ENCODE measurements around the gene MORN5. TPM values are rescaled to one million over a fixed set of nuclear protein-coding genes. Genes with fewer than 3 reads are reported as not detected.

The MORN5 gene
- total RNA-seq, 1 donor: 0.36 TPM

GRCh38 chr9:122122468-122122867 lies 37.2 kb upstream of the MORN5 start:
- TF ChIP-seq, protein P1, sequence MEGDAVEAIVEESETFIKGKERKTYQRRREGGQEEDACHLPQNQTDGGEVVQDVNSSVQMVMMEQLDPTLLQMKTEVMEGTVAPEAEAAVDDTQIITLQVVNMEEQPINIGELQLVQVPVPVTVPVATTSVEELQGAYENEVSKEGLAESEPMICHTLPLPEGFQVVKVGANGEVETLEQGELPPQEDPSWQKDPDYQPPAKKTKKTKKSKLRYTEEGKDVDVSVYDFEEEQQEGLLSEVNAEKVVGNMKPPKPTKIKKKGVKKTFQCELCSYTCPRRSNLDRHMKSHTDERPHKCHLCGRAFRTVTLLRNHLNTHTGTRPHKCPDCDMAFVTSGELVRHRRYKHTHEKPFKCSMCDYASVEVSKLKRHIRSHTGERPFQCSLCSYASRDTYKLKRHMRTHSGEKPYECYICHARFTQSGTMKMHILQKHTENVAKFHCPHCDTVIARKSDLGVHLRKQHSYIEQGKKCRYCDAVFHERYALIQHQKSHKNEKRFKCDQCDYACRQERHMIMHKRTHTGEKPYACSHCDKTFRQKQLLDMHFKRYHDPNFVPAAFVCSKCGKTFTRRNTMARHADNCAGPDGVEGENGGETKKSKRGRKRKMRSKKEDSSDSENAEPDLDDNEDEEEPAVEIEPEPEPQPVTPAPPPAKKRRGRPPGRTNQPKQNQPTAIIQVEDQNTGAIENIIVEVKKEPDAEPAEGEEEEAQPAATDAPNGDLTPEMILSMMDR (IDR thresholded peaks at IDR 0.05; ENCODE audit: extremely low read depth, low read depth, low read length): no peak
- no peak overlapping the region for H2AFZ ChIP-seq (ENCODE audit: low read length)
- DNase-seq (ENCODE audit: insufficient read length, low spot score, missing footprints): peak; percentile 74
- H4K20me1 ChIP-seq (ENCODE audit: insufficient read depth, low read length): no peaks in the 10 kb centered on the region
- peaks cover 13% of the 10 kb centered on the region for H3K4me1 ChIP-seq (ENCODE audit: insufficient read depth, low read length)
- H3K4me3 ChIP-seq (ENCODE audit: insufficient read depth, low read length): no peak overlapping the region
- H3K27ac ChIP-seq (ENCODE audit: low read depth, low read length): no peak overlapping the region
- no peaks in the 10 kb centered on the region for H3K79me2 ChIP-seq (ENCODE audit: insufficient read depth, low read length)
- no peaks in the 10 kb centered on the region for H3K9me3 ChIP-seq (ENCODE audit: low read depth, low read length)
- H3K27me3 ChIP-seq (ENCODE audit: insufficient read depth, low read length): no peaks in the 10 kb centered on the region
- no peaks in the 10 kb centered on the region for H3K36me3 ChIP-seq (ENCODE audit: insufficient read depth, low read length)
- no peak overlapping the region for H3K4me2 ChIP-seq (ENCODE audit: insufficient read depth, low read length)

- peak; percentile 98 for DNase-seq (ENCODE audit: insufficient read length, low spot score, missing footprints)
- no peak overlapping the region for H2AFZ ChIP-seq (ENCODE audit: low read length)
- H3K27ac ChIP-seq (ENCODE audit: low read depth, low read length): no peak overlapping the region
- H3K27me3 ChIP-seq (ENCODE audit: insufficient read depth, low read length): no peaks in the 10 kb centered on the region
- H3K4me3 ChIP-seq (ENCODE audit: insufficient read depth, low read length): no peak overlapping the region
- no peaks in the 10 kb centered on the region for H4K20me1 ChIP-seq (ENCODE audit: insufficient read depth, low read length)
- no peaks in the 10 kb centered on the region for H3K36me3 ChIP-seq (ENCODE audit: insufficient read depth, low read length)
- H3K79me2 ChIP-seq (ENCODE audit: insufficient read depth, low read length): no peaks in the 10 kb centered on the region
- TF ChIP-seq, protein P1 (IDR thresholded peaks at IDR 0.05; ENCODE audit: extremely low read depth, low read depth, low read length): peak; percentile 100
- H3K4me1 ChIP-seq (ENCODE audit: insufficient read depth, low read length): peaks cover 13% of the 10 kb centered on the region
- H3K4me2 ChIP-seq (ENCODE audit: insufficient read depth, low read length): no peak overlapping the region
- no peaks in the 10 kb centered on the region for H3K9me3 ChIP-seq (ENCODE audit: low read depth, low read length)
Measured at GRCh38 chr9:122122903-122123632, 36.6 kb upstream of the MORN5 start.

GRCh38 chr9:122124048-122124447 lies 35.7 kb upstream of the MORN5 start:
- TF ChIP-seq, protein P1 (IDR thresholded peaks at IDR 0.05; ENCODE audit: extremely low read depth, low read depth, low read length): no peak
- Histone ChIP-seq H3K79me2 (ENCODE audit: insufficient read depth, low read length) (no peaks in the 10 kb centered on the region), H3K9me3 (ENCODE audit: low read depth, low read length) (no peaks in the 10 kb centered on the region), H4K20me1 (ENCODE audit: insufficient read depth, low read length) (no peaks in the 10 kb centered on the region), H3K27ac (ENCODE audit: low read depth, low read length) (no peak overlapping the region), H3K4me3 (ENCODE audit: insufficient read depth, low read length) (no peak overlapping the region), H3K4me2 (ENCODE audit: insufficient read depth, low read length) (no peak overlapping the region), H3K4me1 (ENCODE audit: insufficient read depth, low read length) (peaks cover 13% of the 10 kb centered on the region), H3K27me3 (ENCODE audit: insufficient read depth, low read length) (no peaks in the 10 kb centered on the region), H2AFZ (ENCODE audit: low read length) (no peak overlapping the region), H3K36me3 (ENCODE audit: insufficient read depth, low read length) (no peaks in the 10 kb centered on the region)
- peak; percentile 65 for DNase-seq (ENCODE audit: insufficient read length, low spot score, missing footprints)

DNA sequence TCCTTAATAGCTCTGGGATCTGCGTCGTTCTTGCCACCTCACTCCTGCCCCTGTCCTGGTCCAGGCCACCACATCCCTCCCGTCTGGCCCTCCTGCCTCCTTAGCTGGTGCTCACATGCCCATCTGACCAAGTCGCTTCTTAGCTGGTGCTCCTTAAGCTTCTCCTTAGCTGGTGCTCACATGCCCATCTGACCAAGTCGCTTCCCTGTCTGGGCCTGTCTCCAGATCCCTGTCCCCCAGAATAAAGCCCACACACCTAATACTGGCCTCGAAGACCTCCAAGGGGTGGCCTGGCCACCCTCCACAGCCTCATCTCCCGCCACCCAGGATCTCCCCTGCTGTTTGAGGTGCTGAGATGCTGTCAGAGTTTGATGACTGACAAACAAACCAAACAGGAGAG lies 35.2 kb upstream of the MORN5 start:
- Histone ChIP-seq H3K79me2 (ENCODE audit: insufficient read depth, low read length) (no peaks in the 10 kb centered on the region), H3K27me3 (ENCODE audit: insufficient read depth, low read length) (no peaks in the 10 kb centered on the region), H3K9me3 (ENCODE audit: low read depth, low read length) (no peaks in the 10 kb centered on the region), H3K4me3 (ENCODE audit: insufficient read depth, low read length) (no peak overlapping the region), H2AFZ (ENCODE audit: low read length) (no peak overlapping the region), H3K27ac (ENCODE audit: low read depth, low read length) (no peak overlapping the region), H4K20me1 (ENCODE audit: insufficient read depth, low read length) (no peaks in the 10 kb centered on the region), H3K36me3 (ENCODE audit: insufficient read depth, low read length) (no peaks in the 10 kb centered on the region), H3K4me1 (ENCODE audit: insufficient read depth, low read length) (peaks cover 13% of the 10 kb centered on the region), H3K4me2 (ENCODE audit: insufficient read depth, low read length) (no peak overlapping the region)
- TF ChIP-seq, protein P1 (IDR thresholded peaks at IDR 0.05; ENCODE audit: extremely low read depth, low read depth, low read length): no peak
- DNase-seq (ENCODE audit: insufficient read length, low spot score, missing footprints): no peak
